ENCODE data around the gene GRAMD2A.
"Not testable (repeated sequence)": the region's sequence is repeated elsewhere in the genome, so short reads cannot be mapped to it uniquely, and the experiment has no call there.

The GRAMD2A gene

DNA sequence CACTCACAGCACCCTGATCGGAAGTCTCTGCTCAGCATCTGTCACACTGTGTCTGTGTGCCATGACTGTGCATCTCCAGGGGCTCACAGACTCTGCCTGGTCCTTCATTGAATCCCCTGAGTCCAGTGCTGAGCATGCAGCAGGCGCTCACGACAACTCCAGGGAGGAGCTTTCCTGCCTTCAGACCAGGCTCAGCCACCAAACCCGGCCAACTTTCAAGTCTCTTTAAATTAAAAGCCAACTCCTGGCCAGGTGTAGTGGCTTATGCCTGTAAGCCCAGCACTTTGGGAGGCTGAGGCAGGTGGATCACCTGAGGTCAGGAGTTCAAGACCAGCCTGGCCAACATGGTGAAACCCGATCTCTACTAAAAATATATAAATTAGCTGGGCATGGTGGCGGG is 24.2 kb downstream of the GRAMD2A start:
- Histone ChIP-seq H3K36me3 (replicated peaks) (no peaks in the 10 kb centered on the region), H3K4me3 (ENCODE audit: low read depth, low read length) (no peak overlapping the region), H3K27me3 (replicated peaks) (peaks cover 4% of the 10 kb centered on the region), H3K27ac (no peak overlapping the region)
- in situ Hi-C loops (cut with HindIII; ENCODE audit: low pct_ligation_motif_present, low sequenced_read_pairs) = no loop called here
- TF ChIP-seq CTCF (IDR thresholded peaks at IDR 0.05; ENCODE audit: low read depth, low read length, missing control alignments) = no peak
- DNase-seq = no peak

- Histone ChIP-seq H3K4me3 (ENCODE audit: low read depth, low read length) (no peak overlapping the region), H3K27ac (no peak overlapping the region), H3K36me3 (replicated peaks) (no peaks in the 10 kb centered on the region), H3K27me3 (replicated peaks) (peaks cover 4% of the 10 kb centered on the region)
- in situ Hi-C loops (cut with HindIII; ENCODE audit: low pct_ligation_motif_present, low sequenced_read_pairs) = no loop called here
- no peak for DNase-seq
- TF ChIP-seq CTCF (IDR thresholded peaks at IDR 0.05; ENCODE audit: low read depth, low read length, missing control alignments) = no peak
Measured at GRCh38 chr15:72172796-72173195, 24.8 kb downstream of the GRAMD2A start.

- H3K36me3 ChIP-seq (replicated peaks); in situ Hi-C loops (cut with HindIII; ENCODE audit: low pct_ligation_motif_present, low sequenced_read_pairs); H3K4me3 ChIP-seq (ENCODE audit: low read depth, low read length); H3K27me3 ChIP-seq (replicated peaks); H3K27ac ChIP-seq; DNase-seq: not testable (repeated sequence)
Measured at GRCh38 chr15:72171978-72172377, 25.6 kb downstream of the GRAMD2A start.

GRCh38 chr15:72170691-72171090 is 26.9 kb downstream of the GRAMD2A start:
- DNase-seq = no peak
- Histone ChIP-seq H3K27ac (no peak overlapping the region), H3K4me3 (ENCODE audit: low read depth, low read length) (no peak overlapping the region), H3K36me3 (replicated peaks) (no peaks in the 10 kb centered on the region), H3K27me3 (replicated peaks) (peaks cover 4% of the 10 kb centered on the region)
- in situ Hi-C loops (cut with HindIII; ENCODE audit: low pct_ligation_motif_present, low sequenced_read_pairs) = no loop called here
- TF ChIP-seq CTCF (IDR thresholded peaks at IDR 0.05; ENCODE audit: low read depth, low read length, missing control alignments) = no peak

DNA sequence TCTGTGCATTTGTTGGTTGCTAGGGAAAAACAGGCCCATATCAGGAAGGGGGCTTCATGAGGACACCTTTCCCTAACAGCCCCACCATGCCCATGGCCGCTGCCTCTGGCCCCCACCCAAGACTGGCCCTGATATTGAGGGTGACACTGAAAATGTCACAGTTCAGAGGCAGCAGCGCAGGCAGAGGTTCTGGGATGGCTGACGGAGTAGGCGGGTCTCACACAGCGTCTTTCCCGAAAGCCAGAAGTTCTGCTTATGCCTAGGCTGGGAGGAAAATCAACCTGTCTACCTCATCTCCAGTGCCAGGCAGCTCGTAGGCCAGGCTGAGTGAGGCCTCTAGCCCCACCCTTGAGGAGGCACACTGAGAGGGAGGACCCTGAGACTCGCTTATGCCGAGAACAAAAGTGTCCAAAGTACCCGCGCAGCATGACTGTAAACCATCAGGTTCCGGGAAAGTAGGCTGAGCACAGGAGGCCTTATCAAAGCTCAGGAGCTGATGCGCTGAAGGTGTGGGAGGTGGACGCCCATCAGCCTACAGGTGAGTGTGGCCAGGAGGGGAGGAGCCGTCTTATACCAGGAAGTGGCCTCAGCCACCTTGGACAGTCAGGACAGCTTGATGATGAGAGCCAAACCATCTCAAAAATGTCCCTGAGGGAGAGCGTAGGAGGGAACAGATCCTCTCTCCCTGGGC is 27.5 kb downstream of the GRAMD2A start:
- no peak overlapping the region for H3K27ac ChIP-seq
- peaks cover 4% of the 10 kb centered on the region for H3K27me3 ChIP-seq (replicated peaks)
- no peak for DNase-seq
- TF ChIP-seq CTCF (IDR thresholded peaks at IDR 0.05; ENCODE audit: low read depth, low read length, missing control alignments) = no peak
- H3K36me3 ChIP-seq (replicated peaks) = no peaks in the 10 kb centered on the region
- in situ Hi-C loops (cut with HindIII; ENCODE audit: low pct_ligation_motif_present, low sequenced_read_pairs) = no loop called here
- H3K4me3 ChIP-seq (ENCODE audit: low read depth, low read length) = no peak overlapping the region

GRCh38 chr15:72169236-72169920 is 28.2 kb downstream of the GRAMD2A start:
- DNase-seq = no peak
- H3K36me3 ChIP-seq (replicated peaks) = no peaks in the 10 kb centered on the region
- in situ Hi-C loops (cut with HindIII; ENCODE audit: low pct_ligation_motif_present, low sequenced_read_pairs) = no loop called here
- no peak overlapping the region for H3K27ac ChIP-seq
- H3K4me3 ChIP-seq (ENCODE audit: low read depth, low read length) = no peak overlapping the region
- H3K27me3 ChIP-seq (replicated peaks) = peaks cover 4% of the 10 kb centered on the region
- TF ChIP-seq CTCF (IDR thresholded peaks at IDR 0.05; ENCODE audit: low read depth, low read length, missing control alignments) = no peak
